BJ (cell line): ENCODE results near the gene ACOXL. TPM values are rescaled to one million over a fixed set of nuclear protein-coding genes. Genes with fewer than 3 reads are reported as not detected.

Experiments
- CTCF ChIA-PET: fragments of 350-600 bp; formaldehyde crosslinking; extraction: SDS; loops from one replicate; lab custom pipeline; 2021; ENCODE audit warnings: antibody characterized with exemption, inconsistent platforms; lab: Yijun Ruan, JAX
- POLR2A ChIA-PET: fragments of 300-600 bp; sonication (Branson Sonifier 250); formaldehyde crosslinking; extraction: SDS; loops from one replicate; lab custom pipeline; 2021; ENCODE audit warnings: antibody characterized with exemption; lab: Charles Lee
- DNase-seq: peaks from one replicate; pipeline ENCODE4 v3.0.0-alpha.2; 2011; ENCODE audit warnings: low read depth
- H3K27me3 ChIP-seq: 2 replicates; pipeline ENCODE4 v1.6.0; 2011; ENCODE audit warnings: low read length; ENCODE audit not compliant: control insufficient read depth, insufficient read depth
- H3K36me3 ChIP-seq: 2 replicates; pipeline ENCODE4 v1.5.1; 2011; ENCODE audit warnings: low read length; ENCODE audit not compliant: control insufficient read depth, insufficient read depth
- H3K4me3 ChIP-seq: 2 replicates; pipeline ENCODE4 v1.5.1; 2011; ENCODE audit warnings: low read depth, mild to moderate bottlenecking, control low read depth, low read length
- CTCF ChIP-seq: IDR thresholded peaks from 2 replicates; pipeline ENCODE4 v1.5.1; 2011; ENCODE audit warnings: low read depth, mild to moderate bottlenecking, control low read depth, inconsistent platforms, low read length, moderate library complexity; ENCODE audit not compliant: insufficient read depth
- polyA plus RNA-seq: library from polyadenylated mRNA; depleted of rRNA; stranded (reverse); fragments of >200 nt; gene quantifications from 2 replicates; pipeline ENCODE4 v1.2.3, GENCODE V29; 2011

ACOXL gene
- polyA plus RNA-seq, 1 experiment: not detected

- H3K27me3 ChIP-seq: peaks cover 23% of the 10 kb centered on the region
- CTCF ChIA-PET: interaction anchor here (2.2 kb wide), 1 partner anchor 10 kb away, joined by 5 read pairs; no protein-coding TSS in a partner anchor
- no peak for DNase-seq
- POLR2A ChIA-PET: no interaction called here
- TF ChIP-seq CTCF: no peak
- H3K4me3 ChIP-seq: no peak overlapping the region
- no peaks in the 10 kb centered on the region for H3K36me3 ChIP-seq
Observed at GRCh38 chr2:111100087-111100764, 367.9 kb downstream of the ACOXL start.

GRCh38 chr2:111100765-111101162, 368.4 kb downstream of the ACOXL start:
- no peak overlapping the region for H3K4me3 ChIP-seq
- TF ChIP-seq CTCF: no peak
- H3K36me3 ChIP-seq: no peaks in the 10 kb centered on the region
- H3K27me3 ChIP-seq: peaks cover 19% of the 10 kb centered on the region
- DNase-seq: no peak
- ChIA-PET POLR2A (no interaction called here), CTCF (interaction anchor here (2.2 kb wide), 1 partner anchor 10 kb away, joined by 5 read pairs; no protein-coding TSS in a partner anchor)

GRCh38 chr2:111101592-111101991, 369.2 kb downstream of the ACOXL start:
- H3K36me3 ChIP-seq: no peaks in the 10 kb centered on the region
- no peak for DNase-seq
- TF ChIP-seq CTCF: no peak
- peaks cover 17% of the 10 kb centered on the region for H3K27me3 ChIP-seq
- ChIA-PET CTCF (no interaction called here), POLR2A (interaction anchor here (0.6 kb wide), 1 partner anchor 97 kb away, joined by 3 read pairs; no protein-coding TSS in a partner anchor)
- no peak overlapping the region for H3K4me3 ChIP-seq

- no peak for TF ChIP-seq CTCF
- Histone ChIP-seq H3K36me3 (no peaks in the 10 kb centered on the region), H3K4me3 (no peak overlapping the region), H3K27me3 (peaks cover 19% of the 10 kb centered on the region)
- ChIA-PET POLR2A (no interaction called here), CTCF (no interaction called here)
- no peak for DNase-seq
Observed at GRCh38 chr2:111102216-111102615, 369.8 kb downstream of the ACOXL start.

GRCh38 chr2:111105926-111106325, 373.6 kb downstream of the ACOXL start:
- H3K4me3 ChIP-seq: no peak overlapping the region
- ChIA-PET POLR2A (no interaction called here), CTCF (no interaction called here)
- H3K27me3 ChIP-seq: peaks cover 13% of the 10 kb centered on the region
- no peaks in the 10 kb centered on the region for H3K36me3 ChIP-seq
- DNase-seq: no peak
- TF ChIP-seq CTCF: no peak
